ENCODE results near the gene NPSR1. TPM values are rescaled to one million over a fixed set of nuclear protein-coding genes. Genes with fewer than 3 reads are reported as not detected.

The NPSR1 gene
- total RNA-seq, 1 donor from 2014 or later = not detected

DNA sequence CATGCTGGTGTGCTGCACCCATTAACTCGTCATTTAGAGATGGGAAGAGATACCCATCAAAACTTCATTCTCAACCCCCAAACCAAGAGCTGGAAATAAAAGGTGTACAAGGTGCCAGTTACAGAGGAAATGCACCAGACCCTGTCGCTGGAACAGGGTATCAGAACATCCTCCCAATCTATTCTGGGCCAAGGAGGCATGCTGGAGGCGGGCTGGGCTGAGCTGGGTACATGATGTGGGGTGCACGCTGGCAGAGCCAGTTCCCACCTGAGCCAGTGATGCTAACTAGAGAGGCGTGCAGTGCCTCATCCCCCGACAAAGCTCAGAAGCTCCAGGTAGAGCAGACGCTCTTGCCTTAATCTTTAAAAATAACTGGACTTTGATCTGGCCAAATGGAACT lies 70.1 kb downstream of the NPSR1 start:
- no peak for DNase-seq (ENCODE audit: extremely low spot score, unreplicated experiment)
- no peaks in the 10 kb centered on the region for H3K36me3 Mint-ChIP-seq
- no peaks in the 10 kb centered on the region for H3K4me1 Mint-ChIP-seq (ENCODE audit: unreplicated experiment)
- no peaks in the 10 kb centered on the region for H3K27me3 Mint-ChIP-seq
- no peak overlapping the region for H3K4me3 Mint-ChIP-seq
- TF ChIP-seq, protein P1, sequence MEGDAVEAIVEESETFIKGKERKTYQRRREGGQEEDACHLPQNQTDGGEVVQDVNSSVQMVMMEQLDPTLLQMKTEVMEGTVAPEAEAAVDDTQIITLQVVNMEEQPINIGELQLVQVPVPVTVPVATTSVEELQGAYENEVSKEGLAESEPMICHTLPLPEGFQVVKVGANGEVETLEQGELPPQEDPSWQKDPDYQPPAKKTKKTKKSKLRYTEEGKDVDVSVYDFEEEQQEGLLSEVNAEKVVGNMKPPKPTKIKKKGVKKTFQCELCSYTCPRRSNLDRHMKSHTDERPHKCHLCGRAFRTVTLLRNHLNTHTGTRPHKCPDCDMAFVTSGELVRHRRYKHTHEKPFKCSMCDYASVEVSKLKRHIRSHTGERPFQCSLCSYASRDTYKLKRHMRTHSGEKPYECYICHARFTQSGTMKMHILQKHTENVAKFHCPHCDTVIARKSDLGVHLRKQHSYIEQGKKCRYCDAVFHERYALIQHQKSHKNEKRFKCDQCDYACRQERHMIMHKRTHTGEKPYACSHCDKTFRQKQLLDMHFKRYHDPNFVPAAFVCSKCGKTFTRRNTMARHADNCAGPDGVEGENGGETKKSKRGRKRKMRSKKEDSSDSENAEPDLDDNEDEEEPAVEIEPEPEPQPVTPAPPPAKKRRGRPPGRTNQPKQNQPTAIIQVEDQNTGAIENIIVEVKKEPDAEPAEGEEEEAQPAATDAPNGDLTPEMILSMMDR (conservative IDR thresholded peaks at IDR 0.05) = no peak
- H3K9me3 Mint-ChIP-seq = no peaks in the 10 kb centered on the region
- H3K27ac Mint-ChIP-seq = no peak overlapping the region

DNA sequence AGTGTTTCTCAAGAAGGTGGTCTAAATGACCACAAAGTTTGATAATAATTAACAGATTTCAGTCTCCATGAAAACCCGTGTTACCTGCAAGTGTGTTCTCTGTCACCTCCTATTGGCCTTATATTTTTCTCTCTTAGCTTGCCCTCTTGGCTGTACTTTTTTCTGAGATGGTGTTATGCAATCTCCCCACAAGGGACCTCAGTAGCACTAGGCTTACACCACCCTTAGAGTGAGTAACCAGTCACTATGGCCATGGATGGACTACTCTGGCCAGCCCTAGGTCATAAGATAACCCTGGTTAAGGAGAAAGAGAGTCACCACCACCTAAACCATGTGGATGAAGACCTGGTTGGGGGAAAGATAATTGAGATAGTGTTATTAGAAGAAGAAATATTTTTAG lies 76.8 kb downstream of the NPSR1 start:
- Mint-ChIP-seq H3K4me3 (no peak overlapping the region), H3K27me3 (no peaks in the 10 kb centered on the region), H3K27ac (no peak overlapping the region), H3K9me3 (no peaks in the 10 kb centered on the region), H3K4me1 (ENCODE audit: unreplicated experiment) (no peaks in the 10 kb centered on the region), H3K36me3 (no peaks in the 10 kb centered on the region)
- TF ChIP-seq, protein P1 (conservative IDR thresholded peaks at IDR 0.05) = no peak
- DNase-seq (ENCODE audit: extremely low spot score, unreplicated experiment) = no peak

DNA sequence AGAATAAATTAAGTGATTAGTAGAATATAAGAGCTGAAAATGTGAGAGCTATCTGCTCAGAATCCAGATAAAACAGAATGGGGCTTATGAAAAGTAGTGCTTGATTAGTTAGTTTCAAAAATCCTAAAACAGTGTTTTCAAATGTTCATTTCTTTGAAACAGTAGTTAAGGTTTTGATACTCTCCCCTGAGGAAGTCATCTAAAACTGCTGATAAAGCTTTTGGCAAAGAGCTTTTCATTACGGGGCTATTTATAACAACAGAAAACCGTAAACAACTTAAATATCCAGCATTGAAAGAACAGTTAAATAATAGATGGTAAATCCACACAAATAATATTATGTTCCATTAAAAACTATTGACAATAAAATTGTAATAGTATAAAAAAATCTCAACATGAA lies 77.5 kb downstream of the NPSR1 start:
- Mint-ChIP-seq H3K27ac (no peak overlapping the region), H3K4me3 (no peak overlapping the region), H3K27me3 (no peaks in the 10 kb centered on the region), H3K36me3 (no peaks in the 10 kb centered on the region), H3K4me1 (ENCODE audit: unreplicated experiment) (no peaks in the 10 kb centered on the region), H3K9me3 (no peaks in the 10 kb centered on the region)
- TF ChIP-seq, protein P1 (conservative IDR thresholded peaks at IDR 0.05) = no peak
- DNase-seq (ENCODE audit: extremely low spot score, unreplicated experiment) = no peak

DNA sequence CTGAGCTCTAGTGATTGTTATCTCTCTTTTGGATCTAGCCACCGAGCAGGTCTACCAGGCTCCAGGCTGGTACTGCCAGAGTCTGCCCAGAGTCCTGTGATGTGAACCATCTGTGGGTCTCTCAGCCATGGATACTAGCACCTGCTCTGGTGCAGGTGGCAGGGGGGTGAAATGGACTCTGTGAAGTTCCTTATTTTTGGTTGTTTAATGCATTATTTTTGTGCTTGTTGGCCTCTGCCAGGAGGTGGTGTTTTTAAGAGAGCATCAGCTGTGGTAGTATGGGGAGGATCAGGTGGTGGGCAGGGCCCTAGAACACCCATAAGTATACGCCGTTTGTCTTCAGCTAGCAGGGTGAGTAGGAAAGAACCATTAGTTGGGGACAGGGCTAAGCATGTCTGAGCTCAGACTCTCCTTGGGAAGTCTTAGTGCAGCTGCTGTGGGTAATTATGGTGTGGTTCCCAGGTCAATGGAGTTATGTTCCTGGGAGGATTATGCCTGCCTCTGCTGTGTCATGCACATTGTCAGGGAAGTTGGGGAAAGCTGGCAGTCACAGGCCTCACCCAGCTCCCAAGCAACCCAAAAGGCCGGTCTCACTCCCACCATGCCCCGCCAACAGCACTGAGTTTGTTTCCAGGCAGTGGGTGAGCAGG lies 81.8 kb downstream of the NPSR1 start:
- H3K4me1 Mint-ChIP-seq (ENCODE audit: unreplicated experiment) = no peaks in the 10 kb centered on the region
- no peak for DNase-seq (ENCODE audit: extremely low spot score, unreplicated experiment)
- H3K27me3 Mint-ChIP-seq = no peaks in the 10 kb centered on the region
- H3K27ac Mint-ChIP-seq = no peak overlapping the region
- TF ChIP-seq, protein P1 (conservative IDR thresholded peaks at IDR 0.05) = no peak
- no peak overlapping the region for H3K4me3 Mint-ChIP-seq
- H3K9me3 Mint-ChIP-seq = peaks cover 7% of the 10 kb centered on the region
- H3K36me3 Mint-ChIP-seq = no peaks in the 10 kb centered on the region

DNA sequence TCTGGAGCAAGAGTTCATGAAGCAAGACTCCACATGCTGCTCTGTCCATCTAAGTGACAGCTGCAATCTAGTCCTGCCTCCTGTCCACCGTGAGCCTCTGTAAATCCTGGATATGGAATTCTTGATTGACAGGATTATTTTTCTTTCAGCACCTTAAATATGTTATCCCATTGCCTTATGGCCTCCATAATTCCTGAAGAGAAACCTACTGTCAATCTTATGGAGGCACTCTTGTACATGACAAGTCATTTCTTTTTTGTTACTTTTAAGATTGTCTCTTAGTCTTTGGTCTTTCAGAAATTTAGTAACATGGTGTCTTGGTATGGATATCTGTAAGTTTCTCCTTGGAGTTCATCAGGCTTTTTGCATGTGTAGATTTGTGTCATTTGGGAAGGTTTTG lies 82.8 kb downstream of the NPSR1 start:
- Mint-ChIP-seq H3K36me3 (no peaks in the 10 kb centered on the region), H3K27me3 (no peaks in the 10 kb centered on the region), H3K9me3 (peaks cover 7% of the 10 kb centered on the region), H3K4me1 (ENCODE audit: unreplicated experiment) (no peaks in the 10 kb centered on the region), H3K27ac (no peak overlapping the region), H3K4me3 (no peak overlapping the region)
- DNase-seq (ENCODE audit: extremely low spot score, unreplicated experiment) = no peak
- TF ChIP-seq, protein P1 (conservative IDR thresholded peaks at IDR 0.05) = no peak
